ENCODE results near the gene ZC3H11A.

DNA sequence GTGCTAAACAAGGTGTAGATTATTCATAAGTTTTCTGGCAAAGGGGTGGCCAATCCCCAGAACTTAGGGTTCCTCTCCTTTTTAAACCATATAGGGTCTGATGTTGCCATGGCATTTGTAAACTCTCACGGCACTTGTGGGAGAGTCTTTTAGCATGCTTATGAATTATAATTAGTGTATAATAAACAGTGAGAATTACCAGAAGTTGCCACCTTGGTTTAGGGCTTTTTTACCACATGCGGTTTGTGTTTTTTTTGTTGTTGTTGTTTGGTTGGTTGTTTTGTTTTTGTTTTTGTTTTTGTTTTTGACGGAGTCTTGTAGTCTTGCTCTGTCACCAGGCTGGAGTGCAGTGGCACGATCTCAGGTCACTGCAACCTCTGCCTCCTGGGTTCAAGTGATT is 39.4 kb upstream of the ZC3H11A start:
- TF ChIP-seq, protein P1, sequence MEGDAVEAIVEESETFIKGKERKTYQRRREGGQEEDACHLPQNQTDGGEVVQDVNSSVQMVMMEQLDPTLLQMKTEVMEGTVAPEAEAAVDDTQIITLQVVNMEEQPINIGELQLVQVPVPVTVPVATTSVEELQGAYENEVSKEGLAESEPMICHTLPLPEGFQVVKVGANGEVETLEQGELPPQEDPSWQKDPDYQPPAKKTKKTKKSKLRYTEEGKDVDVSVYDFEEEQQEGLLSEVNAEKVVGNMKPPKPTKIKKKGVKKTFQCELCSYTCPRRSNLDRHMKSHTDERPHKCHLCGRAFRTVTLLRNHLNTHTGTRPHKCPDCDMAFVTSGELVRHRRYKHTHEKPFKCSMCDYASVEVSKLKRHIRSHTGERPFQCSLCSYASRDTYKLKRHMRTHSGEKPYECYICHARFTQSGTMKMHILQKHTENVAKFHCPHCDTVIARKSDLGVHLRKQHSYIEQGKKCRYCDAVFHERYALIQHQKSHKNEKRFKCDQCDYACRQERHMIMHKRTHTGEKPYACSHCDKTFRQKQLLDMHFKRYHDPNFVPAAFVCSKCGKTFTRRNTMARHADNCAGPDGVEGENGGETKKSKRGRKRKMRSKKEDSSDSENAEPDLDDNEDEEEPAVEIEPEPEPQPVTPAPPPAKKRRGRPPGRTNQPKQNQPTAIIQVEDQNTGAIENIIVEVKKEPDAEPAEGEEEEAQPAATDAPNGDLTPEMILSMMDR (IDR thresholded peaks at IDR 0.05), result no peak
- no peak for TF ChIP-seq POLR2A (IDR thresholded peaks at IDR 0.05)
